ENCODE measurements around the gene KCNQ4. TPM values are rescaled to one million over a fixed set of nuclear protein-coding genes. Genes with fewer than 3 reads are reported as not detected.

The KCNQ4 gene
- total and polyA plus RNA-seq, 2 of the 13 experiments (the other 11 are each of a cell fraction or from before 2014, with no cell fraction given), result 0.02 to 0.09 TPM

DNA sequence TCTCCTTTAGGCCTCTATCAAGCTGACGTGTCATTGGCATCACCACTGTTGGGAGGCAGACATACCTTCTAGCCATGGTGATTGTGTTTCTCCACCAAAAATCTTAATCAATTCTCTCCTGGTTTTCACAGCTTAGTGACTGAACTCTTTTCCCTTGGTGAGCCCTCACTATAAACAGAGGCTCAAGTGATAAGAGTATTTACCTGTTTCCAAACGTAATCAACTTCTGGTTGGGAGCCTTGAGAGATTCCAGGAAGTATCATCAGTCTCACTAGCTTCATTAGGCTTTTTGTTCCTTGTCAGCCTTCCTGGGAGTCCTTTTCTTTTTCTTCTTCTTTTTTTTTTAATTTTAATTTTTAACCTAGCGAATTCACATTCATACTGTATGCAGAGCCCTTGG, 33.8 kb upstream of the KCNQ4 start (continued):
- TF ChIP-seq, protein P1, sequence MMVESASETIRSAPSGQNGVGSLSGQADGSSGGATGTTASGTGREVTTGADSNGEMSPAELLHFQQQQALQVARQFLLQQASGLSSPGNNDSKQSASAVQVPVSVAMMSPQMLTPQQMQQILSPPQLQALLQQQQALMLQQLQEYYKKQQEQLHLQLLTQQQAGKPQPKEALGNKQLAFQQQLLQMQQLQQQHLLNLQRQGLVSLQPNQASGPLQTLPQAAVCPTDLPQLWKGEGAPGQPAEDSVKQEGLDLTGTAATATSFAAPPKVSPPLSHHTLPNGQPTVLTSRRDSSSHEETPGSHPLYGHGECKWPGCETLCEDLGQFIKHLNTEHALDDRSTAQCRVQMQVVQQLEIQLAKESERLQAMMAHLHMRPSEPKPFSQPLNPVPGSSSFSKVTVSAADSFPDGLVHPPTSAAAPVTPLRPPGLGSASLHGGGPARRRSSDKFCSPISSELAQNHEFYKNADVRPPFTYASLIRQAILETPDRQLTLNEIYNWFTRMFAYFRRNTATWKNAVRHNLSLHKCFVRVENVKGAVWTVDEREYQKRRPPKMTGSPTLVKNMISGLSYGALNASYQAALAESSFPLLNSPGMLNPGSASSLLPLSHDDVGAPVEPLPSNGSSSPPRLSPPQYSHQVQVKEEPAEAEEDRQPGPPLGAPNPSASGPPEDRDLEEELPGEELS (CRISPR knock-in tag; IDR thresholded peaks at IDR 0.05), result peak; percentile 34; the same call in 1 of the 2 replicates
- TF ChIP-seq, protein P2, sequence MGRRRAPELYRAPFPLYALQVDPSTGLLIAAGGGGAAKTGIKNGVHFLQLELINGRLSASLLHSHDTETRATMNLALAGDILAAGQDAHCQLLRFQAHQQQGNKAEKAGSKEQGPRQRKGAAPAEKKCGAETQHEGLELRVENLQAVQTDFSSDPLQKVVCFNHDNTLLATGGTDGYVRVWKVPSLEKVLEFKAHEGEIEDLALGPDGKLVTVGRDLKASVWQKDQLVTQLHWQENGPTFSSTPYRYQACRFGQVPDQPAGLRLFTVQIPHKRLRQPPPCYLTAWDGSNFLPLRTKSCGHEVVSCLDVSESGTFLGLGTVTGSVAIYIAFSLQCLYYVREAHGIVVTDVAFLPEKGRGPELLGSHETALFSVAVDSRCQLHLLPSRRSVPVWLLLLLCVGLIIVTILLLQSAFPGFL (CRISPR knock-in tag; IDR thresholded peaks at IDR 0.05), result no peak
- no peak for TF ChIP-seq ZNF652 (CRISPR knock-in tag; IDR thresholded peaks at IDR 0.05; ENCODE audit: borderline replicate concordance, low read depth)
- TF ChIP-seq, protein P3, sequence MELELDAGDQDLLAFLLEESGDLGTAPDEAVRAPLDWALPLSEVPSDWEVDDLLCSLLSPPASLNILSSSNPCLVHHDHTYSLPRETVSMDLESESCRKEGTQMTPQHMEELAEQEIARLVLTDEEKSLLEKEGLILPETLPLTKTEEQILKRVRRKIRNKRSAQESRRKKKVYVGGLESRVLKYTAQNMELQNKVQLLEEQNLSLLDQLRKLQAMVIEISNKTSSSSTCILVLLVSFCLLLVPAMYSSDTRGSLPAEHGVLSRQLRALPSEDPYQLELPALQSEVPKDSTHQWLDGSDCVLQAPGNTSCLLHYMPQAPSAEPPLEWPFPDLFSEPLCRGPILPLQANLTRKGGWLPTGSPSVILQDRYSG (CRISPR knock-in tag; IDR thresholded peaks at IDR 0.05), result no peak
- TF ChIP-seq ZNF296 (CRISPR knock-in tag; conservative IDR thresholded peaks at IDR 0.05), result no peak
- no peak for TF ChIP-seq SOX13 (IDR thresholded peaks at IDR 0.05)
- TF ChIP-seq SOX13 (CRISPR knock-in tag; conservative IDR thresholded peaks at IDR 0.05 in 1 of 2, IDR thresholded peaks at IDR 0.05 in 1 of 2), result peak in 1 of 2 experiments; percentile 22; a peak in 1 of 4 replicates
- no peak for TF ChIP-seq ZNF12 (CRISPR knock-in tag; IDR thresholded peaks at IDR 0.05)
- TF ChIP-seq GLI4 (CRISPR knock-in tag; IDR thresholded peaks at IDR 0.05; ENCODE audit: borderline replicate concordance), result no peak
- no peak for TF ChIP-seq ZNF567 (CRISPR knock-in tag; IDR thresholded peaks at IDR 0.05; ENCODE audit: borderline replicate concordance)
- no peak for TF ChIP-seq MTF1 (CRISPR knock-in tag; IDR thresholded peaks at IDR 0.05)
- TF ChIP-seq, protein P4, sequence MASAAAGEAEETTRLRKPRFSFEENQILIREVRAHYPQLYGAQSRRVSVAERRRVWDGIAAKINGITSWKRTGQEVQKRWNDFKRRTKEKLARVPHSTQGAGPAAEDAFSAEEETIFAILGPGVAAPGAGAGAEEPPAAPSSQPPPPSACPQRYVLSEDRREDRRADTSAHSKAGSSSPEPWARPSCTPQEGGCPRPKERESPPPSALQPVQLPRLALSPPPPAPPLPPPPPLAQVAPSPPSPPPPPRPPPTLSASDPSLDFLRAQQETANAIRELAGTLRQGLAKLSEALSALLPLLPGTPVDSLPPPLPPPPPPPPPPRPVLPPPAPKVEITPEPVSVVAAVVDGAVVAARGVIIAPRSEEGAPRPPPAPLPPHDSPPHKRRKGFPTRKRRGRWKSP (CRISPR knock-in tag; IDR thresholded peaks at IDR 0.05), result peak; percentile 16; the same call in 1 of the 2 replicates
- no peak for TF ChIP-seq IRX3 (CRISPR knock-in tag; IDR thresholded peaks at IDR 0.05; ENCODE audit: borderline replicate concordance, low read depth)
- TF ChIP-seq RFXAP (CRISPR knock-in tag; IDR thresholded peaks at IDR 0.05; ENCODE audit: borderline replicate concordance), result no peak
- no peak for TF ChIP-seq CBX2 (IDR thresholded peaks at IDR 0.05; ENCODE audit: low read depth, low read length)
- TF ChIP-seq CBX2 (CRISPR knock-in tag; IDR thresholded peaks at IDR 0.05; ENCODE audit: low read depth), result no peak
- TF ChIP-seq ZFP82 (CRISPR knock-in tag; IDR thresholded peaks at IDR 0.05; ENCODE audit: borderline replicate concordance), result no peak
- TF ChIP-seq FOXA3 (CRISPR knock-in tag; IDR thresholded peaks at IDR 0.05), result peak; percentile 82
- no peak for TF ChIP-seq PAF1 (CRISPR knock-in tag; IDR thresholded peaks at IDR 0.05)
- TF ChIP-seq, protein P5, sequence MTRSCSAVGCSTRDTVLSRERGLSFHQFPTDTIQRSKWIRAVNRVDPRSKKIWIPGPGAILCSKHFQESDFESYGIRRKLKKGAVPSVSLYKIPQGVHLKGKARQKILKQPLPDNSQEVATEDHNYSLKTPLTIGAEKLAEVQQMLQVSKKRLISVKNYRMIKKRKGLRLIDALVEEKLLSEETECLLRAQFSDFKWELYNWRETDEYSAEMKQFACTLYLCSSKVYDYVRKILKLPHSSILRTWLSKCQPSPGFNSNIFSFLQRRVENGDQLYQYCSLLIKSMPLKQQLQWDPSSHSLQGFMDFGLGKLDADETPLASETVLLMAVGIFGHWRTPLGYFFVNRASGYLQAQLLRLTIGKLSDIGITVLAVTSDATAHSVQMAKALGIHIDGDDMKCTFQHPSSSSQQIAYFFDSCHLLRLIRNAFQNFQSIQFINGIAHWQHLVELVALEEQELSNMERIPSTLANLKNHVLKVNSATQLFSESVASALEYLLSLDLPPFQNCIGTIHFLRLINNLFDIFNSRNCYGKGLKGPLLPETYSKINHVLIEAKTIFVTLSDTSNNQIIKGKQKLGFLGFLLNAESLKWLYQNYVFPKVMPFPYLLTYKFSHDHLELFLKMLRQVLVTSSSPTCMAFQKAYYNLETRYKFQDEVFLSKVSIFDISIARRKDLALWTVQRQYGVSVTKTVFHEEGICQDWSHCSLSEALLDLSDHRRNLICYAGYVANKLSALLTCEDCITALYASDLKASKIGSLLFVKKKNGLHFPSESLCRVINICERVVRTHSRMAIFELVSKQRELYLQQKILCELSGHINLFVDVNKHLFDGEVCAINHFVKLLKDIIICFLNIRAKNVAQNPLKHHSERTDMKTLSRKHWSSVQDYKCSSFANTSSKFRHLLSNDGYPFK (CRISPR knock-in tag; IDR thresholded peaks at IDR 0.05; ENCODE audit: borderline replicate concordance), result no peak
- no peak for TF ChIP-seq AGO1 (IDR thresholded peaks at IDR 0.05; ENCODE audit: low read depth, low read length, poor library complexity, severe bottlenecking)

Measured in HepG2 (cell line).